ENCODE results near the gene DDX46. TPM values are rescaled to one million over a fixed set of nuclear protein-coding genes. Genes with fewer than 3 reads are reported as not detected.

Gene DDX46
- total and polyA plus RNA-seq, 2 donors (not counting 1 experiment from before 2014, with no cell fraction given): 15.4 to 80.9 TPM

DNA sequence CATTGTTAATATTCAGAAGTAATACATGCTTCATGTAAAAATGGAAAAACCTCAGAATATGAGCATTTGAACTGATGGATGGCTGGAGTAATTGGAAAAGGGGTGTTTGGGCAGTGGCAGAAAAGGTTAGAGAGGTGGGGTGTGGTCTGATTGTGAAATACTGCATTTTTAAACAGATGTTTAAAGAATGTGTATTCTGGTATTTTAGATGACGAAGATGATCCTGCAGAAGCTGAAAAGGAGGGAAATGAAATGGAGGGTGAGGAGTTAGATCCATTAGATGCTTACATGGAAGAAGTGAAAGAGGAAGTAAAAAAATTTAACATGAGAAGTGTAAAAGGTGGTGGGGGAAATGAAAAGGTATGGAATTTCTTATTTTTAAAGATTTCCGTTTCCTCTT, 18.8 kb downstream of the DDX46 start:
- H3K4me2 ChIP-seq (replicated peaks; ENCODE audit: low read depth, low read length, poor library complexity, severe bottlenecking): no peak overlapping the region
- Mint-ChIP-seq H3K27ac (peak overlapping the region; percentile 23), H3K4me1 (peaks cover 5% of the 10 kb centered on the region), H3K27me3 (no peaks in the 10 kb centered on the region), H3K4me3 (no peak overlapping the region), H3K9me3 (ENCODE audit: insufficient read depth) (no peaks in the 10 kb centered on the region)
- no peak overlapping the region for H3K4me3 ChIP-seq (ENCODE audit: control extremely low read depth in 1 of 5, extremely low read depth in 1 of 5, insufficient read depth in 1 of 5, low read depth in 2 of 5, low read length in 4 of 5)
- no peak overlapping the region for H2AFZ ChIP-seq (ENCODE audit: insufficient read depth, low read depth, low read length, poor library complexity, severe bottlenecking)
- ChIA-PET POLR2A (no interaction called here), CTCF (interaction anchor here (0.7 to 0.9 kb wide), 2 partner anchors 17 to 55 kb away, joined by 3 read pairs; no protein-coding TSS in a partner anchor)
- no peaks in the 10 kb centered on the region for H4K20me1 ChIP-seq (ENCODE audit: control insufficient read depth, insufficient read depth, low read length, poor library complexity, severe bottlenecking)
- H3K9ac ChIP-seq (ENCODE audit: low read length): no peak overlapping the region
- no peak for DNase-seq
- ATAC-seq (ENCODE audit: low read depth): no peak
- peak overlapping the region in 1 of 2 donors; percentile 48 for H3K27ac ChIP-seq (ENCODE audit: low read length in 2 of 2)
- intact Hi-C loops (cut with micrococcal nuclease): no loop called here
- no peaks in the 10 kb centered on the region for H3K27me3 ChIP-seq (replicated peaks in 1 of 4; ENCODE audit: control extremely low read depth in 1 of 4, control insufficient read depth in 3 of 4, insufficient read depth in 4 of 4, low read length in 3 of 4)
- H3K4me1 ChIP-seq (ENCODE audit: control insufficient read depth in 2 of 2, insufficient read depth in 2 of 2, low read length in 2 of 2): no peaks in the 10 kb centered on the region
- H3K79me2 ChIP-seq (ENCODE audit: control insufficient read depth, insufficient read depth, low read length): no peaks in the 10 kb centered on the region
- H3K9me3 ChIP-seq (ENCODE audit: control extremely low read depth in 1 of 3, control insufficient read depth in 2 of 3, insufficient read depth in 1 of 3, low read length in 2 of 3): no peaks in the 10 kb centered on the region
- TF ChIP-seq EZH2 (IDR thresholded peaks at IDR 0.05; ENCODE audit: borderline replicate concordance, insufficient read depth, low read depth, low read length, poor library complexity, severe bottlenecking) (no peak), CTCF (IDR thresholded peaks at IDR 0.05) (no peak)
- peaks cover 11 to 58% of the 10 kb centered on the region in 2 experiments for H3K36me3 ChIP-seq (replicated peaks in 1 of 2; ENCODE audit: control extremely low read depth in 1 of 2, control insufficient read depth in 1 of 2, extremely low read depth in 1 of 2, insufficient read depth in 2 of 2, low read length in 1 of 2)
- WGBS (ENCODE audit: insufficient coverage): 65% methylated on average over 2 of the region's 2 CpGs

DNA sequence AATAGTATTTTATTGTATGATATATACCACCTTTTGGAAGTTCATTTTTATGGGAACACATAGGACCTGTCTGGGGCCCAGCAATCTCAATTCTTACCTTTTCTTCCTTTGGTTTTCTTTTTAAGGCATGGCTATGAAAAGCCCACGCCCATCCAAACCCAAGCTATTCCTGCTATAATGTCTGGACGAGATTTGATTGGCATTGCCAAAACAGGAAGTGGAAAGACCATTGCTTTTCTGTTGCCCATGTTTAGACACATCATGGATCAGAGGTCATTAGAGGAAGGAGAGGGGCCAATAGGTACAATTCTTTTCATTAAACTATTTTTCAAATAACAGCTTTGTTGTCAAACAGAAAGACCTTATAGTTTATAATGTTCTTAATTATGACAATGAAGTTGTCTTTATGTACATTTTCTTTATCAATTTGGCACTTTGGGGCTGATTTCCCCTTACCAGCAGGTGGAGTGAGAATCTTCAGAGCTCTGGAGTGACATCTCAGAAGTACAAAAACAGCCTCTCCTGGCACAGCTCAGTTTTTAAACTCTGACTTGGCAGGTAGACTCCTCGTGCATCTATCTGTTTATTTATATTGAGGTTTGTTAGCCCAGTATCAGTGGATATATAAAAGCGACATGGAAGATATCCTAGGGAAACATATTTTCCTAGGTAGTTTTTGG, 25.8 kb downstream of the DDX46 start:
- ATAC-seq (ENCODE audit: low read depth) (no peak), DNase-seq (peak; percentile 44)
- Histone ChIP-seq H3K27me3 (replicated peaks in 1 of 4; ENCODE audit: control extremely low read depth in 1 of 4, control insufficient read depth in 3 of 4, insufficient read depth in 4 of 4, low read length in 3 of 4) (no peaks in the 10 kb centered on the region), H3K79me2 (ENCODE audit: control insufficient read depth, insufficient read depth, low read length) (no peaks in the 10 kb centered on the region), H3K27ac (ENCODE audit: low read length in 2 of 2) (peak overlapping the region in 1 of 2 donors; percentile 32), H2AFZ (ENCODE audit: insufficient read depth, low read depth, low read length, poor library complexity, severe bottlenecking) (no peak overlapping the region), H3K4me1 (ENCODE audit: control insufficient read depth in 2 of 2, insufficient read depth in 2 of 2, low read length in 2 of 2) (no peaks in the 10 kb centered on the region), H4K20me1 (ENCODE audit: control insufficient read depth, insufficient read depth, low read length, poor library complexity, severe bottlenecking) (no peaks in the 10 kb centered on the region), H3K36me3 (replicated peaks in 1 of 2; ENCODE audit: control extremely low read depth in 1 of 2, control insufficient read depth in 1 of 2, extremely low read depth in 1 of 2, insufficient read depth in 2 of 2, low read length in 1 of 2) (peaks cover 10 to 67% of the 10 kb centered on the region in 2 experiments), H3K9me3 (ENCODE audit: control extremely low read depth in 1 of 3, control insufficient read depth in 2 of 3, insufficient read depth in 1 of 3, low read length in 2 of 3) (no peaks in the 10 kb centered on the region), H3K4me2 (replicated peaks; ENCODE audit: low read depth, low read length, poor library complexity, severe bottlenecking) (no peak overlapping the region), H3K4me3 (ENCODE audit: control extremely low read depth in 1 of 5, extremely low read depth in 1 of 5, insufficient read depth in 1 of 5, low read depth in 2 of 5, low read length in 4 of 5) (no peak overlapping the region), H3K9ac (ENCODE audit: low read length) (no peak overlapping the region)
- ChIA-PET POLR2A (interaction anchor here (0.6 to 1.4 kb wide), 2 partner anchors 117 to 120 kb away, joined by 3 to 6 read pairs; partner anchors contain the start of gene PCBD2), CTCF (interaction anchor here (0.7 to 2.2 kb wide), 6 partner anchors 34 to 153 kb away, joined by 3 to 12 read pairs (median 4); partner anchors contain the start of gene PCBD2)
- no peaks in the 10 kb centered on the region for H3K9me3 Mint-ChIP-seq (ENCODE audit: insufficient read depth)
- H3K4me1 Mint-ChIP-seq: no peaks in the 10 kb centered on the region
- H3K27ac Mint-ChIP-seq: peak overlapping the region; percentile 15
- intact Hi-C loops (cut with micrococcal nuclease): loop anchor here (1.0 kb wide), 1 partner anchor 121 kb away; the partner anchor contains the start of gene PCBD2
- TF ChIP-seq CTCF (IDR thresholded peaks at IDR 0.05) (peak; percentile 49), EZH2 (IDR thresholded peaks at IDR 0.05; ENCODE audit: borderline replicate concordance, insufficient read depth, low read depth, low read length, poor library complexity, severe bottlenecking) (no peak)
- no peaks in the 10 kb centered on the region for H3K27me3 Mint-ChIP-seq
- no CpG with 5 or more reads among the region's 4 CpGs for WGBS (ENCODE audit: insufficient coverage)
- H3K4me3 Mint-ChIP-seq: no peak overlapping the region
